Measurements from ENCODE around the gene INO80.

DNA sequence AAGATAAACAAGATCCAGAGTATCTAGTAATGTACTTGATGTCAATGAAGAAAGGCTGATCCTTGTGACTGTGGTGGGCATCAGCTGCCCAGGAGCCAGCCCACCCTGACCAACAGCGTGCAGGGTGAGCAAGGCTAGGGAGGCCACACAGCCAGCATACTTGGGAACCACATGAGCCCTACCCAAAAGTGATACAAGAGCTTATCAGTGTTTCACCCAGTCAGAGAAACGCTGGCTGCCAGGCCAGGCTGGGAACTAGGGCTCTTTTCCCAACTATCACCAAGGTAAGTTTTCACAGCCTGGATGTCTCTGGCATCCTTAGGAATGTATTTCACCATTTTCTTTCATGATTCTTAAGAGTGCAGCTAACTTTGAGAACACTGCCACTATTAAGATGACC, 137.9 kb downstream of the INO80 start:
- no peak for TF ChIP-seq EZH2 (IDR thresholded peaks at IDR 0.05; ENCODE audit: borderline replicate concordance, low read depth, low read length, poor library complexity, severe bottlenecking)
- TF ChIP-seq, protein P1, sequence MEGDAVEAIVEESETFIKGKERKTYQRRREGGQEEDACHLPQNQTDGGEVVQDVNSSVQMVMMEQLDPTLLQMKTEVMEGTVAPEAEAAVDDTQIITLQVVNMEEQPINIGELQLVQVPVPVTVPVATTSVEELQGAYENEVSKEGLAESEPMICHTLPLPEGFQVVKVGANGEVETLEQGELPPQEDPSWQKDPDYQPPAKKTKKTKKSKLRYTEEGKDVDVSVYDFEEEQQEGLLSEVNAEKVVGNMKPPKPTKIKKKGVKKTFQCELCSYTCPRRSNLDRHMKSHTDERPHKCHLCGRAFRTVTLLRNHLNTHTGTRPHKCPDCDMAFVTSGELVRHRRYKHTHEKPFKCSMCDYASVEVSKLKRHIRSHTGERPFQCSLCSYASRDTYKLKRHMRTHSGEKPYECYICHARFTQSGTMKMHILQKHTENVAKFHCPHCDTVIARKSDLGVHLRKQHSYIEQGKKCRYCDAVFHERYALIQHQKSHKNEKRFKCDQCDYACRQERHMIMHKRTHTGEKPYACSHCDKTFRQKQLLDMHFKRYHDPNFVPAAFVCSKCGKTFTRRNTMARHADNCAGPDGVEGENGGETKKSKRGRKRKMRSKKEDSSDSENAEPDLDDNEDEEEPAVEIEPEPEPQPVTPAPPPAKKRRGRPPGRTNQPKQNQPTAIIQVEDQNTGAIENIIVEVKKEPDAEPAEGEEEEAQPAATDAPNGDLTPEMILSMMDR (conservative IDR thresholded peaks at IDR 0.05; ENCODE audit: low read depth, low read length): no peak

Measured in A673 (cell line).